Measurements from ENCODE around the gene ARL5B.
A peak's percentile ranks its signal among the peaks of the same experiment; 100 is the strongest.

Gene ARL5B

DNA sequence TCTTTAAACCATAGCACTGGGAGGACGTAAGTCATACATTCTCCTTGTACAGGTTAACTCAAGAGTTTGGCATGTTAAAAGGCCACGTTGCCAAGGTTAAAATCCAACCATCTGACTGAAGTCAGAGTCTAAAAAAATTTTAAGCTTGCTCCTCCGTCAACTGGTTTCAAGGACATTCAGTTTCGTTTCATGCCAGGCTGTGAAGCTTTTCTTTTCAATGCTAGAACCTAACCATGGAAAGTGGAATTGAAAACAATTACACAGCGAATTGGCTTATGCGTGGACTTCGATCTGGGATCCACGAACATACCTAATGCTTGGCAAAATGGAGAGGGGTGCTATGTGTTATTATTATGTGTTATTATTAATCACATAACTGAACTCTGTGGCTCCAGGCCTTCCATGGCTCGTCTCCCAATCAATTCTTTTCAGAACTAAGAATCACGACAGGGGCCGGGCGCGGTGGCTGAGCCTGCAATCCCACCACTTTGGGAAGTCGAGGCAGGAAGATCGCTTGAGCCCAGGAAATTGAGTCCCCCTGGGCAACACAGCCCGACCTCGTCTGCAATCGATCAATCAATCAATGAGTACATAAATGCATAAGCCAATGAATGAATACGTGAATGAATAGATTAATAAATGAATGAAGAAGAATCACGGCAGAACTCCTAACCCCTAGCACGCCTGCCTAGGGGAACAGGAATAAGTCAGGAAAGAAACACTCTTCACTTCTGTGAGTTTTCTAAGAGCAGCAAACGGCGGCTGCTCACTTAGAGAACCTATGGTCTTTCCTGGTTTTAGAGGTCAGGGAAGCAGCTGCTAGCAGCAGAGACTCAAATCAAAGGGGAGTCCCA, 733 bp upstream of the ARL5B start:
- peak in 1 of 2 donors; percentile 3 for DNase-seq (ENCODE audit: low read depth in 2 of 2)

DNA sequence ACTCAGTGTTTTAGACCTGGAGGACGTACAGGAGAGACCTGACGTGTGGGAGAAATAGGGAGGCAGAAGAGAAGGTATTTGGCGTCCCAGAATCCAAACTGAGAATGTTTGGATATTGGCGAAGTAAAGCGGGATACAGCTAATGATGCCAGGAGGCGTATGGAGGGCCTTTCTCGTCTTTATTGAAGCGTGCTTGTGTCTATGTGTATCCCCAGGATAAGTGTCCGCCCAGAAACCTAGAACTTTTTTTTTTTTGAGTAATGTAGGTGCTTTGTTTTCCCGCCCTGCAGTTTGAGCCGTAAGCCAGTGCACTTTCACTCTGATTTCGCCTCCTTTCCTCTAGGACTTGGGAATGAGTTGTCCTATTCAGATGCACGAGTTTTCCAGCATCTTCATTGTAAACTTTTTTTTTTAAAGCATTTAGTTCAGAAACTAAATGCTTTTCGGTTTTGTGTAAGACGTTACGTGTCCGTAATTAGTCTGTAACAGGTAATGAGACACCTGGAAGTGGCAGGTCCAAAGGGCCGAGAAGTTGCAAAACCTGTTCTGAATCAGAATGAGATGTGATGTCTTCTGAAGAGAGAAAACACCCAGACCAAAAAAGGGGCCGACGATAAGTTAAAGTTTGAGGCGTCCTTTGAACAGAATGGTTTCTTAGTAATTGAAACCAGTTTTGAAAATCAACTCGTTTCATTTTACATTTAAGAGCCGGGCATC, 746 bp downstream of the ARL5B start:
- no peak for DNase-seq (ENCODE audit: low read depth in 2 of 2)

DNA sequence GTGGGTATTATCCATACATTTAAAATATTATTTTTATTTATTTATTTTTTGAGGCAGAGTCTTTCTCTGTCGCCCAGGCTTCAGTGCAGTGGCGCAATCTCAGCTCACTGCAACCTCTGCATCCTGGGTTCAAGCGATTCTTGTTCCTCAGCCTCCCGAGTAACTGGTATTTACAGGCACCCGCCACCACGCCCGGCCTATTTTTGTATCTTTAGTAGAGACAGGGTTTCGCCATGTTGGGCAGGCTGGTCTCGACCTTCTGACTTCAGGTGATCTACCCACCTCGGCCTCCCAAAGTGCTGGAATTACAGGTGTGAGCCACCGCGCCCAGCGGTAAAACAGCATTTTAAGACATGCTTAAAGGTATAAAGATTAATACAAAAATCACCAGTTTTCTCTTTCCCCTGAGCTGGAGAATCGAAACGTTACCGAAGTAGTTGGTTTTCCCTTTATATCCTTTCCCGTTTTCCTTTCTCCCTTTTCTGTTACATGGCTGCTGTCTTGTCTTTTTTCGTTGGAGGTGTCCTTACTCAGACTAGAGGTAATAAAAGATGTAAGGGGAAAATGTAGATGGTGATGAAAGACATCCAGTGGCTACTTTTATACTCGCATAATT, 1.7 kb downstream of the ARL5B start:
- no peak for DNase-seq (ENCODE audit: low read depth in 2 of 2)

DNA sequence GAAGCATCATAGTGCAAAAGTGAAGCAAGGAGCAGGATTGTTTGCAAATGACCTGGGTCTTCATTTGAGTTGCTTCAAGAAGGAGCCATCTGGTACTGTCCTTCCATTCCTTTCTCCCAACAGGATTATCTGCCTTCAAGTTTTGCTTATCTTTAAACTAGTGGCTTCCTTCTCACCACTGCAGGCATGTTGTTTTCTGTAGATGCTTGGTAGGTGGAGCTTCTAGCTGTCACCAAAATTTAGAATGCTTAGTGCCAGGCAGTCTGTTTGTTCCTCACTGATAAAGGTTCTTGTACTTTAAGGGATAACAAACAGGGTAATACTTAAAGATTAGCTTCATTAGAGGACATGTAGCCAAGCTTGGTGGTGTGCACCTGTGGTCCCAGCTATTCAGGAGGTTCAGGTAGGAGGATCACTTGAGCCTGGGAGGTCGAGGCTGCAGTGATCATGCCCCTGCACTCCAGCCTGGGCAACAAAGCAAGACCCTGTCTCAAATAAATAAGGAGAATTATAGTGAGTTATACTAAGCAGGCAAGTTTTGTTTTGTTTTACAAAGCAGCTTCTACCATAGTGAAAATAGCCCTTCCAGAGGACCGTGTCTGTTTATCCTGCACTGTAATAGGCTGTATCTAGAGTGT, 5.7 kb downstream of the ARL5B start:
- no peak for DNase-seq (ENCODE audit: low read depth in 2 of 2)

DNA sequence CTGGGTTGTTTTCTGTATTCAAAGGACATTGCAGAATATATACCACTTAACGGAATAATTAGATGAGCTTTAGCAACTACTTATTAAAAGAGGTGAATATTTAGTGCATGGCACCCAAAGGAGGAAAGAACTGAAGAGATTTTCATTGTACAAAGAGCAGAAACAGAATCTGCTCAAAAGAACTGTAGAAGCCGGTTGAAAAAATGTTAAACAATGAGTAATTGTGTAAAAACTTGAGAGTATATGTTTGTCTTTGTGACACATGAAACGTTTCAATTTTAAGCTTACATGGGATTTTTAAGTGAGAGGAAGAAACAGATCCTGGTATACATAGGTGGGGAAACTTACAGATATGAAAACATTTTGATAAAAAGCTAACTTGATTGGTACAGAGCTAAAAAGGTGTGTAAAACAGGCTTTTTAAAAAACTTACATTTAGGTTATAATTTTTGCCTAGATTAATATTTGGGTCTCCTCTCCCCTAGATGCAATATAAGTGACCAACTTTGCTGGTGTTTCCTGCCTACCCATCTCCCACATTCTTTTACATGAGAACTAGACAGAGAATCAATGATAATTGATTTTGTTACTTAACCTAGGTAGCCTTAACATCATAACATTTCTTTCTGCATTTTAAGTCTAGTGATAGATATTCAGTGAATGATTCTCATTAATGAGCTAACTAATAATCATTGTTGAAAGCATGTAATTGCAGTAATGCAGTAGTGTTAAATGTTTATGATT, 6.8 kb downstream of the ARL5B start:
- no peak for DNase-seq (ENCODE audit: low read depth in 2 of 2)

DNA sequence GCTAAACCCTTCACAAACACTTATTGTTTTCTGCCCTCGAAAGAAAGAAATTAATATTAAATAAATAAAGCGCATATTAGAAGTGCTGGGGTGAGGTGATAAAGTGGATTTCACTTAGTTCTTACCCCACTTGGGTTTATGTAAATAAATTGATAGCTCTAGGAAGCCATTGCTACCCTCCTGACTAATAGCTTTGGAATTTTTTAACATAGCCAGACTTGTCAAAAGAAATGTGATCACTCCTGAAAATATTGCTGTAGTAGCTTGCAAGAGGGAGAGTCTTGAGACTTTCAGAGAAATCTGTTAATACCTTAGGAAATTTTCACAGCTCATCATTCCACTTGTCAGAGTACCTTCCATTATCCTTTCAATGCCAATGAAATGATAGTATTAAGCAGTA, 7.6 kb downstream of the ARL5B start:
- DNase-seq (ENCODE audit: low read depth in 2 of 2): no peak

DNA sequence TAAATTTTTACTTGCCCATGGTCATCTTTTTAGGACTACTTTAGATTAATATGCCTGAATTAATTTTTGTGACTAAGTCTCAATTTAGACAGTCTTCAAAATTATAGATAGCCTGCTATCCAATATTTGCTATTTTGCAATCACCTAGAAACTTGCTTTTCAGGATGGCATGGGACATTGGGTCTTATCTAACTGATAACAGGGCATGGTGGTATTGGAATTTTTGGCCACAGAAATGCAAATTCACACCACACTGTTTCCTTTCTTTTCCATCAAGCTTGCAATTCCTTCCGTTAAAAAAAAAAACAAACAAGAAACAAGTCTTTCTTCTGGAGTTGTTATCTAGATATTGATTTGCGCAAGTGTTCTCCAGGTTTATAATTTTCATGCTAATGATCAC, 8.8 kb downstream of the ARL5B start:
- DNase-seq (ENCODE audit: low read depth in 2 of 2): no peak

DNA sequence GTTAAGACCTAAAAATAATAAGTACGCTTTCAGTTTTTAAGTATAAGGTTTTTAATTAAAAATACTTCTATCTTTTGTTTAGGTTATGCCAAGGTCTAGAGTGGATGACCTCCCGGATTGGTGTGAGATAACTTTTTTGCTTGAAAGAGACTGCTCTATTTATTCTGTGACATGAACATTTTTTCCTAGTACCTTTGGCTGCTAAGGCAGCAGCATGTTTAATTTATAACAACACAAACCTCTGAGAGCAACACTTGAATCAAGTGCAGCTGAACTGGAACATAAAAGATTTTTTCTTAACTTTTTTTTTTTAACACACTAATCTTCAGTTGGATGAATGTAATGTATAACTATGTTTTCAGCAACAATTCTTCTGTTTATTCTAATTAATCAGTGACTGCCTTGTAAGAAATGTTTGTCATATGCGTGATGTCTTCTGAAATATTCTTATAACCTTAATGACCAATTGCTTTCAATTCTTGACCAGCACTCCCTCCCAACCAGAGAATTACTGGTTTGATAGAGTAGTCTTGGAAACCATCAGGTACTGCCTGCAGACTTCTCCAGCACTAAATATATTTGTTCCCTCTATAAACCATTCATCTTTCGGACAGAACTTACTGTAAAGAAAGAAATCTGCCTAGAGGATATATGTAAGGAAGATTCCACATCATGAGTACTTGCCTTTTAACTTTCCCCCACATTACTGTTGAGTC, 16.0 kb downstream of the ARL5B start:
- DNase-seq (ENCODE audit: low read depth in 2 of 2): no peak

DNA sequence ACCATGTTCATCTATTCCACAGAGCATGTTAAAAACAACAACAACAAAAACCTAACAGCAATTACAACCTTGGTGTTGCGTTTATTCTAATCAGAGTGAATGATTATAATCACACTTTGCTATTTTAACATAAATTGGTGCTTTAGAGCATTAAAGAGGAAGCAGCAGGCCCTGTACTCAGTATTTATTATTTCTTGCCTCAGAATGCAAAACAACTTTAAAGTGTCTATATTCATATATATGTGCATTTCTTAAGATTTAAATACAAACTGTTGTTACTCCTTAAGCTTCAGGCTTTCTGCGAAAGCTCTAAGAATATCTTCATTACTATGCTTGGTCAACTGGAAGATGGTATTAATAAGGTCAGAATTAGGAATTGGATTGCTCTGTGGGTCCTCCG, 21.5 kb downstream of the ARL5B start:
- DNase-seq (ENCODE audit: low read depth in 2 of 2): no peak

DNA sequence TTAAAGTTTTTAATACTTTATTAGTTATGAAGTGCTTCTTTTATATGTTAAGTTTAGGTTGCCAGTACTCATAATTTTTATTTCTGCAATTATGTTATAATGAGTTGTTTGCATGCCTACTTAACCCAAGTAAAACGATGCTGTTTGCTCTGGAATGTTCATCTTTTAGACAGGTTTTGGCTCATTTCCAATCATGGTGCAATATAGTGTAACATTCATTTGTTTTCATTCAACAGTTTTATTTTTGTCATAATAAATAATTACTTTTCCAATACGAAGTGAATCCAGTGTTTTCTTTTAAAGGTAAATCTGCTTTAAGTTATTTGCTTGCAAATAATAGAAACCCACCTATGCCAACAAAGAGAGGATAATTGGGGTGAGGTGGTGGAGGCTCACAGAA, 22.1 kb downstream of the ARL5B start:
- DNase-seq (ENCODE audit: low read depth in 2 of 2): no peak

DNA sequence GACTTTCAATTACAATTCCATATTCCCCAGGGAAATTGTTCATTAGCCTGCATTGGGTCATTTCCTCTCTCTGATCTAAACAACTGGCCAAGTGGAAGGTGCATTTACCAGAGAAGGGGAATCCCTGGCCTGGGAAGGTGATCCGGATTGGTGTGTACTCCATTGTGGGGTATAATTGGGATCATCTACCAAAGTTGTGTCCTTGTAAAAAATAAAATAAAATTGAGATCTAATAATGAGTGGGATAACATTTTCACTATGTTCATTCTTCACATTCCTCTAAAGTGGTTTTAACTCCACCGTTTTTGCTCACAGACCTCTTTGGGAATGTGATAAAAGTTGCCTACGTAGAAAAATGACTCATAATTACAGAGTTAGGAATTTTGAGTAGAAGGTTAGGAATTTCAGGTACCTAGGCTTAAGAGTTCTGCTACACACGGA, 22.8 kb downstream of the ARL5B start:
- DNase-seq (ENCODE audit: low read depth in 2 of 2): no peak

DNA sequence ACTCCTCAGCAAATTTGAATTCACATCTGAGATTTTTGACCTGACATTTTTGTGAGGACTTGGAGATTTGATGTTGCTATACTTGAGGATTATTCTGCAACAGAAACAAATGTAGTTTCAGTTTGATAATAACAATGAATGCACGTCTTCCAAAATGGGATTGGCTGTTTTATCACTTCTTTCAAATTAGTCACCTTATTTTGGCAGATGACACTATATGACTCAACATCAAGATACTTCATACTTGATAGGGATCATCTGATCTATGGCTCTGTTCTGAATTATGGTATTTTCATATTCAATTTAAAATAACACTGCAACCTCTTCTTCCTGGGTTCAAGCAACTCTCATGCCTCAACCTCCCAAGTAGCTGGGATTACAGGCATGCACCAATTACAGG, 24.2 kb downstream of the ARL5B start:
- DNase-seq (ENCODE audit: low read depth in 2 of 2): no peak

DNA sequence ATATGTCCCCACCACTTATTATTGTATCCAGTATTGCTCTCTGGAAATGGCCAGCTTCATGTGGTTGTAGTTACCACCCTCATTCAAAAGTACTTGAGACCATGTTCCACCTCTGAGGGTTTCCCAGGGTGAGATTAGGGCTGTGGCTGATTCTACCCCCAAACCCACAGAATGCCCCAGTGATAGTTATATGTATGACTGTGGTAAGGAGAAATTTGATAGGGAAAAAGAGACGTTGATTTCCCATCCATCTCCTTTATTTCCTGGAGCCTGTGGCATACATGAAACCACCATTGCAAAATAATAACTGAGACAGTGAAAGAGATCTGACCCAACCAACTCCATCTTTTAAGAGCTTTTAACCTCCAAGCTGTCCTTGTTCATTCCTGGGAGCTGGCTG, 25.2 kb downstream of the ARL5B start:
- DNase-seq (ENCODE audit: low read depth in 2 of 2): no peak

DNA sequence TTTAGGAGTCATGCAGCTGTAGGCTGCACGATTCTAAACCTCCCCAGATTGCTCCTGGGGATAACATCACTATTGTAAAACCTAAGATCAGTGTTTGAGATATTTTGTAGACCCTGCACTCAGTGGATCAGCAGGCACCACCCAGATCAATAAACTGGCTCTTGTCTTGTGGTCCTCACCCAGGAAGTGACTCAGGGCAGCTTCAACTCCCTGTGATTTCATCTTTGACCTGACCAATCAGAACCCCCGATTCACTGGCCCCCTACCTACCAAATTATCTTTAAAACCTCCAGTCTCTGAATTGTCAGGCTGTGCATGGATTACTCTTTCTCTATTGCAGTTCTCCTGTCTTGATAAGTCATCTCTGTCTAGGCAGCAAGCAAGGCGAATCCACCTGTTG, 25.7 kb downstream of the ARL5B start:
- no peak for DNase-seq (ENCODE audit: low read depth in 2 of 2)

DNA sequence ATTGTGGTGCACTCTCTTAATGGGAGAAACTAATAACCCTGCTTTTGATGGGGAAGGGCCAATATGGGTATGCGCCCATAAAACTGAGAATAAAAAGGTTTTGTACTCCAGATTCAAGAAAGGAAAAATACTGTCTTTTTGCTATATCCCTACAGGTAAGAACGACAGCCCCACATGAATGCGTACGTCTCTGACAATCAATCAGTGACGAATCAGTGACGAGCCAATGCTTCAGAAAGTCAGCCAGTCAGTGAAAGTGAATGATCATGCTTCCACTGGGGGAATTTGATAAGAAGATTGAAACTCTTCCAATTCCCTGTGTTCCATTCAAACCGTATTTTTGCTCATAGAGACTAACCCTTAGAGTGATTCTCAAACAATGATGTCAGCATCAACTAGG, 26.3 kb downstream of the ARL5B start:
- DNase-seq (ENCODE audit: low read depth in 2 of 2): no peak

DNA sequence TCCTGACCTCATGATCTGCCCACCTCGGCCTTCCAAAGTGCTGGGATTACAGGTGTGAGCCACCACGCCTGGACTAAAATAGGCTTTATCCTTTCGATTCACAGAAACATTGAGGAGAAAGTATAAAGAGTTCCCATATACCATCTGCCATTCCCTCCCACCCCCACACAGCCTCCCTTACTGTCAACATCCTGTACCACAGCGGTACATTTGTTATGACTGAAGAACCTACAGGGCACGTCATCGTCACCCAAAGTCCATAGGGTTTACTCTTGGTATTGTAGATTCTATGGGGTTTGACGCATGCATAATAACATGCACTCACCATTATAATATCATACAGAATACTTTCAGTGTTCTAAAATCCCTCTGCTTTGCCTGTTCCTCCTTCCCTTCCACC, 28.0 kb downstream of the ARL5B start:
- DNase-seq (ENCODE audit: low read depth in 2 of 2): no peak

DNA sequence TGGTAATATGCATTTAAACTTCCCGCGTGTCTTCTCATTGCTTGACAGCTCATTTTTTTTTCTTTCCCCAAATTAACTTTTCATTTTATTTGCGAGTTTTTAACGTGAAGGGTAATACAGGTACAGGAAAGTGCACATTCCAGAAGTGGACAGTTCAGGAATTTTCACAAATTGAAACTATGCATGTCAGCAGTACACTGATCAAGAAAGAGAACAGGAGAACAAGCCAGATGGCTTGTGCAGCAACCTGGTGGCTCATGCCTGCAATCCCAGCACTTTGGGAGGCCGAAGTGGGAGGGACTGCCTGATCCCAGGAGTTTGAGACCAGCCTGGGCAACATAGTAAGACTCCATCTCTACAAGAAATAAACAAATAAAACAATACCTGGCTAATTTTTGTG, 28.5 kb downstream of the ARL5B start:
- DNase-seq (ENCODE audit: low read depth in 2 of 2): no peak

DNA sequence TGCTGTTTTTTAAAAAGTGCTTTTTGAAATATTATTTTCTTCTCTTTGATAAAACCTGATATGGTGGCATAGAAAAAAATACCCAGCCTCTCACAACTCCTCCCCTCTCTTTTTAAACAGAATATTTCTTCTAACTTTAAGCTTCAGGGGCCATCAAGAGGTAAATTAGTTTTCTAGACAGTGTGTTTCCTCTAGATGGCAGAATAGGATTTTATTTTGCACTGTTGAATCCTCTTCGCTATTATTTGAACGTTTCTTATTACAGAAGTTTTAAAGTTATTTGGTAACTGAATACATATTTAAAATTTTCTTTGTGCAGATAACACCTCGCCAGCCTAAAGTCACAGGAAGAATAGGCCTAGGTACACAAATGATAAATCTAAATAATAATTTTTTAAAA, 30.3 kb downstream of the ARL5B start:
- no peak for DNase-seq (ENCODE audit: low read depth in 2 of 2)

DNA sequence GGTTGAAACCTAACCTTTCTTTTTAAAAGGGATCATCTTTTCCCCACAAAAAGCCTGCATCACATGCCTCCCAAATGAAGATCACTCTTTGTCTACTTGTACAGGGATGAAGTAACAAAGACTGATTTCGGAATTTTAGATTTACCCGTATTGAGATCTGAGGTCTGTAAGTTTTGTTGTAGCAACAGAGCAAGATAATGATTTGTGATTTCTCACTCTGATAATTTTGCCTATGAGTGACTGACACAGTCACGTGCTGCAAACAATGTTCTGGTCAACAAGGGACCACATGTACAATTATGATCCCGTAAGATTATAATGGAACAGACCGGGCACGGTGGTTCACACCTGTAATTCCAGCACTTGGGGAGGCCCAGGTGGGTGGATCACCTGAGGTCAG, 31.3 kb downstream of the ARL5B start:
- DNase-seq (ENCODE audit: low read depth in 2 of 2): no peak

DNA sequence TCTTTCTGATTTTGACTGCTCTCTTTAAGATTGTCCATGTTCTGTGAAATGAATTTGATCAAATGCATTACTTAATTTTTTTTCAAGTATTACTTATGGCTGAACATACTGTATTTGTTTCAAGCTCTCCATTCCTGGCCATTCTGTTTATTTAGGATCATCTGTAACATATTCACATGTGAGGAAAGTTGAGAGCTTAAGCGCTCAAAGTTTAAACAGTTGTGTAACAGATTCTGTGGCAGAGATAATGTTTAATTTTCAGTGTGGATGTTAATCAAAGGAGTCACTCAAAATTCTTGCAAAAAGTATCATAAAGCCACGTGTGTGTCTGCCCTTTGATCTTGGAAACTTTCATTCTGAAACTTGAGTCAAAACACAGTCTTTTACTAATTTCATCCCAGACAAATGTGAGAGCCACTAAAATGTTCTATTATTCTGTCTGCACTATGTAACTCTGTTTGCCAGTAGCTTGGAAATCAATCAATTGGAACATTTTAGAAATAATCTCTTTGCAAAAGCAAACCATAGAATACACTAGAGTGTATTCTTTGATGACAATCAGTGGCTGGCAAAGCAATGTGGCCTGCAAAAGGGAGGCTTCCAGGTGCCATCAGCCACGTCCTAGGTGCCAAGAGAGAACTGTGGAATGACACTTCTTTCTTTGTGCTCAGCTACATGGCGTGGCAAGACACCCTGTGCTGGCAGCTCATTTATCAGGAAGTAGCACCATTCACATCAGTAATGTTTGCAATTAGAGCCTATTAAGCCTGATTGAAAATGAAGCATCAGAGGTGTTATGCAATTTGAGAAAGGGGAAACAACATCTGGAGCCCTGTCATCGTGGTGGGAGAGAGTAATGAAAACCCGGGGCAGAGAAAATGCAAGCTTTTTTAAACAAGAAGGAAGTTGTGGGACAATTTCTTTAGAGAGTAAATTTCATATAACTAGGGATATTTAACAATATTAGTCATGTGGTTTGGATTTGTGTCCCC, 40.9 kb downstream of the ARL5B start:
- no peak for DNase-seq (ENCODE audit: low read depth in 2 of 2)
